ENCODE measurements around the gene KANTR. TPM values are rescaled to one million over a fixed set of nuclear protein-coding genes. Genes with fewer than 3 reads are reported as not detected.

Gene KANTR
- polyA plus RNA-seq, 3 donors from 2014 or later, result 0.56 to 2.3 TPM; not detected in 1

Other genes with a start within 250 kb of the KANTR start
- gene XAGE3, start 226.1 kb upstream of the KANTR start, polyA plus RNA-seq, result not detected
- 10 to 100 TPM in 1 of 3 donors, 1 to 10 TPM in 2; 3.0 to 12.2 (median 6.9) TPM for gene FAM156B, start 196.8 kb upstream of the KANTR start, polyA plus RNA-seq
- gene FAM156A, start 135.6 kb upstream of the KANTR start, polyA plus RNA-seq, result 1 to 10 TPM; 4.6 to 6.4 (median 5.6) TPM
- gene GPR173, start 45.4 kb upstream of the KANTR start, polyA plus RNA-seq, result not detected
- 10 to 100 TPM in 1 of 3 donors, 1 to 10 TPM in 2; 3.0 to 10.8 (median 8.4) TPM for gene TSPYL2, start 11.8 kb upstream of the KANTR start, polyA plus RNA-seq
- gene KDM5C, start 131.1 kb downstream of the KANTR start, polyA plus RNA-seq, result 10 to 100 TPM in 2 of 3 donors, 1 to 10 TPM in 1; 8.1 to 42.8 (median 21.1) TPM
- gene IQSEC2, start 187.4 kb downstream of the KANTR start, polyA plus RNA-seq, result 1 to 10 TPM in 1 of 3 donors, under 1 TPM in 2; 0.08 to 1.7 (median 0.21) TPM